ENCODE measurements around the gene ANAPC13.

Gene ANAPC13

GRCh38 chr3:134495980-134496379 is 10.2 kb upstream of the ANAPC13 start:
- H2AFZ ChIP-seq (ENCODE audit: low read depth, low read length), result no peak overlapping the region

GRCh38 chr3:134494495-134494894 is 8.7 kb upstream of the ANAPC13 start:
- H3K4me2 ChIP-seq (ENCODE audit: low read length, poor library complexity, severe bottlenecking), result no peak overlapping the region
- H3K18ac ChIP-seq (ENCODE audit: low read depth in 1 of 2, low read length in 2 of 2), result no peak overlapping the region
- 89% methylated on average over 4 of the region's 5 CpGs for WGBS
- H2BK5ac ChIP-seq (ENCODE audit: low read depth, low read length, poor library complexity, severe bottlenecking), result no peak overlapping the region
- H2BK120ac ChIP-seq (ENCODE audit: low read depth, low read length), result no peak overlapping the region
- H2BK15ac ChIP-seq (ENCODE audit: low read depth, poor library complexity, severe bottlenecking), result no peak overlapping the region
- no peaks in the 10 kb centered on the region for H3K27me3 ChIP-seq (ENCODE audit: control insufficient read depth in 1 of 2, insufficient read depth in 1 of 2, low read length in 2 of 2)
- no peak overlapping the region for H4K8ac ChIP-seq (ENCODE audit: low read length)
- H2AK5ac ChIP-seq (ENCODE audit: low read length, severe bottlenecking), result no peak overlapping the region
- no peaks in the 10 kb centered on the region for H3K4me1 ChIP-seq (ENCODE audit: control insufficient read depth, insufficient read depth, low read depth, low read length)
- peaks cover 10% of the 10 kb centered on the region for H3K79me1 ChIP-seq (replicated peaks; ENCODE audit: low read length, poor library complexity, severe bottlenecking)
- H3K4me3 ChIP-seq (ENCODE audit: insufficient read depth in 1 of 2, low read depth in 1 of 2, low read length in 2 of 2), result no peak overlapping the region
- H3K4ac ChIP-seq (ENCODE audit: low read depth in 1 of 2, low read length in 2 of 2), result no peak overlapping the region
- H3K9ac ChIP-seq (ENCODE audit: low read length), result no peak overlapping the region
- DNase-seq, result no peak
- no peak overlapping the region for H2BK12ac ChIP-seq (ENCODE audit: low read length in 2 of 2)
- no peak overlapping the region for H4K91ac ChIP-seq (ENCODE audit: low read length)
- H3K36me3 ChIP-seq (ENCODE audit: control insufficient read depth in 1 of 2, insufficient read depth in 2 of 2, low read depth in 1 of 2, low read length in 2 of 2), result peaks cover 0 to 15% of the 10 kb centered on the region in 2 experiments
- no peak overlapping the region for H2AFZ ChIP-seq (ENCODE audit: low read depth, low read length)
- no peak overlapping the region for H3K23ac ChIP-seq (ENCODE audit: low read length in 2 of 2)
- no peak overlapping the region for H3K14ac ChIP-seq (ENCODE audit: low read length in 2 of 2)
- no peak overlapping the region for H3K27ac ChIP-seq (ENCODE audit: low read length, poor library complexity, severe bottlenecking)
- no peaks in the 10 kb centered on the region for H3K9me3 ChIP-seq (ENCODE audit: control insufficient read depth, low read length)

More at GRCh38 chr3:134495980-134496379, 10.2 kb upstream of the ANAPC13 start:
- Histone ChIP-seq H3K18ac (ENCODE audit: low read depth in 1 of 2, low read length in 2 of 2) (no peak overlapping the region), H4K91ac (ENCODE audit: low read length) (no peak overlapping the region), H3K9ac (ENCODE audit: low read length) (no peak overlapping the region), H3K9me3 (ENCODE audit: control insufficient read depth, low read length) (peaks cover 1% of the 10 kb centered on the region), H3K14ac (ENCODE audit: low read length in 2 of 2) (no peak overlapping the region), H3K36me3 (ENCODE audit: control insufficient read depth in 1 of 2, insufficient read depth in 2 of 2, low read depth in 1 of 2, low read length in 2 of 2) (peaks cover 0 to 18% of the 10 kb centered on the region in 2 experiments), H2BK12ac (ENCODE audit: low read length in 2 of 2) (no peak overlapping the region), H3K79me1 (replicated peaks; ENCODE audit: low read length, poor library complexity, severe bottlenecking) (peaks cover 11% of the 10 kb centered on the region), H2BK120ac (ENCODE audit: low read depth, low read length) (no peak overlapping the region), H4K8ac (ENCODE audit: low read length) (no peak overlapping the region), H3K23ac (ENCODE audit: low read length in 2 of 2) (no peak overlapping the region), H3K4ac (ENCODE audit: low read depth in 1 of 2, low read length in 2 of 2) (no peak overlapping the region), H3K4me2 (ENCODE audit: low read length, poor library complexity, severe bottlenecking) (no peak overlapping the region), H2BK15ac (ENCODE audit: low read depth, poor library complexity, severe bottlenecking) (no peak overlapping the region), H3K27ac (ENCODE audit: low read length, poor library complexity, severe bottlenecking) (no peak overlapping the region), H3K4me3 (ENCODE audit: insufficient read depth in 1 of 2, low read depth in 1 of 2, low read length in 2 of 2) (no peak overlapping the region), H3K4me1 (ENCODE audit: control insufficient read depth, insufficient read depth, low read depth, low read length) (no peaks in the 10 kb centered on the region), H2BK5ac (ENCODE audit: low read depth, low read length, poor library complexity, severe bottlenecking) (no peak overlapping the region), H3K27me3 (ENCODE audit: control insufficient read depth in 1 of 2, insufficient read depth in 1 of 2, low read length in 2 of 2) (no peaks in the 10 kb centered on the region), H2AK5ac (ENCODE audit: low read length, severe bottlenecking) (no peak overlapping the region)
- no peak for DNase-seq

- H2BK12ac ChIP-seq (ENCODE audit: low read length in 2 of 2), result no peak overlapping the region
- H2BK15ac ChIP-seq (ENCODE audit: low read depth, poor library complexity, severe bottlenecking), result no peak overlapping the region
- no peaks in the 10 kb centered on the region for H3K4me1 ChIP-seq (ENCODE audit: control insufficient read depth, insufficient read depth, low read depth, low read length)
- H2BK120ac ChIP-seq (ENCODE audit: low read depth, low read length), result no peak overlapping the region
- H3K79me1 ChIP-seq (replicated peaks; ENCODE audit: low read length, poor library complexity, severe bottlenecking), result peaks cover 2% of the 10 kb centered on the region
- 69% methylated on average over 5 of the region's 5 CpGs for WGBS
- H4K8ac ChIP-seq (ENCODE audit: low read length), result no peak overlapping the region
- H2AK5ac ChIP-seq (ENCODE audit: low read length, severe bottlenecking), result no peak overlapping the region
- peak overlapping the region; percentile 3 for H3K4me2 ChIP-seq (ENCODE audit: low read length, poor library complexity, severe bottlenecking)
- H2BK5ac ChIP-seq (ENCODE audit: low read depth, low read length, poor library complexity, severe bottlenecking), result no peak overlapping the region
- H3K23ac ChIP-seq (ENCODE audit: low read length in 2 of 2), result no peak overlapping the region
- no peaks in the 10 kb centered on the region for H3K9me3 ChIP-seq (ENCODE audit: control insufficient read depth, low read length)
- H3K4ac ChIP-seq (ENCODE audit: low read depth in 1 of 2, low read length in 2 of 2), result no peak overlapping the region
- H3K18ac ChIP-seq (ENCODE audit: low read depth in 1 of 2, low read length in 2 of 2), result no peak overlapping the region
- peak overlapping the region; percentile 98 for H3K9ac ChIP-seq (ENCODE audit: low read length)
- peaks cover 0 to 4% of the 10 kb centered on the region in 2 experiments for H3K36me3 ChIP-seq (ENCODE audit: control insufficient read depth in 1 of 2, insufficient read depth in 2 of 2, low read depth in 1 of 2, low read length in 2 of 2)
- no peak overlapping the region for H3K27ac ChIP-seq (ENCODE audit: low read length, poor library complexity, severe bottlenecking)
- no peak overlapping the region for H4K91ac ChIP-seq (ENCODE audit: low read length)
- no peak overlapping the region for H3K14ac ChIP-seq (ENCODE audit: low read length in 2 of 2)
- H2AFZ ChIP-seq (ENCODE audit: low read depth, low read length), result no peak overlapping the region
- DNase-seq, result no peak
- H3K4me3 ChIP-seq (ENCODE audit: insufficient read depth in 1 of 2, low read depth in 1 of 2, low read length in 2 of 2), result peak overlapping the region in 1 of 2 experiments; percentile 85
- H3K27me3 ChIP-seq (ENCODE audit: control insufficient read depth in 1 of 2, insufficient read depth in 1 of 2, low read length in 2 of 2), result no peaks in the 10 kb centered on the region
Measured at GRCh38 chr3:134487406-134487805, 1.6 kb upstream of the ANAPC13 start.

GRCh38 chr3:134486577-134487041 is 824 bp upstream of the ANAPC13 start:
- Histone ChIP-seq H3K27ac (ENCODE audit: low read length, poor library complexity, severe bottlenecking) (peak overlapping the region; percentile 53), H3K36me3 (ENCODE audit: control insufficient read depth in 1 of 2, insufficient read depth in 2 of 2, low read depth in 1 of 2, low read length in 2 of 2) (peaks cover 0 to 12% of the 10 kb centered on the region in 2 experiments), H2BK120ac (ENCODE audit: low read depth, low read length) (no peak overlapping the region), H2AFZ (ENCODE audit: low read depth, low read length) (peak overlapping the region; percentile 48), H2BK12ac (ENCODE audit: low read length in 2 of 2) (peak overlapping the region in 1 of 2 experiments; percentile 28), H3K4me3 (ENCODE audit: insufficient read depth in 1 of 2, low read depth in 1 of 2, low read length in 2 of 2) (peak overlapping the region; percentile 75 to 85), H3K4me2 (ENCODE audit: low read length, poor library complexity, severe bottlenecking) (peak overlapping the region; percentile 86), H4K8ac (ENCODE audit: low read length) (peak overlapping the region; percentile 41), H3K4me1 (ENCODE audit: control insufficient read depth, insufficient read depth, low read depth, low read length) (no peaks in the 10 kb centered on the region), H3K79me1 (replicated peaks; ENCODE audit: low read length, poor library complexity, severe bottlenecking) (peaks cover 4% of the 10 kb centered on the region), H3K18ac (ENCODE audit: low read depth in 1 of 2, low read length in 2 of 2) (peak overlapping the region; percentile 47 to 97), H4K91ac (ENCODE audit: low read length) (peak overlapping the region; percentile 12), H3K23ac (ENCODE audit: low read length in 2 of 2) (peak overlapping the region in 1 of 2 experiments; percentile 79), H2BK15ac (ENCODE audit: low read depth, poor library complexity, severe bottlenecking) (no peak overlapping the region), H3K27me3 (ENCODE audit: control insufficient read depth in 1 of 2, insufficient read depth in 1 of 2, low read length in 2 of 2) (no peaks in the 10 kb centered on the region), H3K14ac (ENCODE audit: low read length in 2 of 2) (peak overlapping the region in 1 of 2 experiments; percentile 91), H3K9ac (ENCODE audit: low read length) (peak overlapping the region; percentile 98), H2BK5ac (ENCODE audit: low read depth, low read length, poor library complexity, severe bottlenecking) (no peak overlapping the region), H3K9me3 (ENCODE audit: control insufficient read depth, low read length) (no peaks in the 10 kb centered on the region), H3K4ac (ENCODE audit: low read depth in 1 of 2, low read length in 2 of 2) (peak overlapping the region; percentile 29 to 90), H2AK5ac (ENCODE audit: low read length, severe bottlenecking) (no peak overlapping the region)
- WGBS, result 9% methylated on average over 17 of the region's 17 CpGs
- DNase-seq, result peak; percentile 63
